GM19099 (cell line): Measurements from ENCODE around the gene TNFRSF8.
A peak's percentile ranks its signal among the peaks of the same experiment; 100 is the strongest.

Experiments
- POLR2A ChIP-seq: IDR thresholded peaks from 3 replicates; pipeline ENCODE4 v1.6.1; 2011; ENCODE audit warnings: low read depth; ENCODE audit not compliant: insufficient read length; ENCODE audit errors: extremely low read depth

TNFRSF8 gene

GRCh38 chr1:12032161-12032621 is 30.9 kb upstream of the TNFRSF8 start:
- no peak for TF ChIP-seq POLR2A

- TF ChIP-seq POLR2A, result no peak
These were observed 28.7 kb upstream of the TNFRSF8 start for GRCh38 chr1:12034381-12034801.

DNA sequence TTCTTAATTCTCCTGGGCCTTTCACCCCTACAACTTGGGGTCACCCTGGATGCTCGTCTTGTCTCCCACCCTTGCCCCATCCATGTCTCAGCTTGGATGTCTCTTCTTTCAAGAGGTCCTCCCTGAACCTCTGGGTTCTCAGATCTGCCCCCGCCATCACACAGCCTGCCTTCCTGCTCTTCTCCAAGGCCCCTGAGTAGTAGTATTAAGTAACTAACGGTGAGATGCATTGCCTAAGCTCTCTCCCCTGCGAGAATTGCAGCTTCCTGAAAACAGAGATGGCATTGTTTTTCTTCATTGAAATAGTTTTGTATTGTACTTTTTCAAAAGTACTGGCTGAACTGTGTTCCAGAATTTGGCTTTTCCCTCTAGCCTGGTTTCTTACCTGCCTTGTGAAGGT is 27.8 kb upstream of the TNFRSF8 start:
- no peak for TF ChIP-seq POLR2A

DNA sequence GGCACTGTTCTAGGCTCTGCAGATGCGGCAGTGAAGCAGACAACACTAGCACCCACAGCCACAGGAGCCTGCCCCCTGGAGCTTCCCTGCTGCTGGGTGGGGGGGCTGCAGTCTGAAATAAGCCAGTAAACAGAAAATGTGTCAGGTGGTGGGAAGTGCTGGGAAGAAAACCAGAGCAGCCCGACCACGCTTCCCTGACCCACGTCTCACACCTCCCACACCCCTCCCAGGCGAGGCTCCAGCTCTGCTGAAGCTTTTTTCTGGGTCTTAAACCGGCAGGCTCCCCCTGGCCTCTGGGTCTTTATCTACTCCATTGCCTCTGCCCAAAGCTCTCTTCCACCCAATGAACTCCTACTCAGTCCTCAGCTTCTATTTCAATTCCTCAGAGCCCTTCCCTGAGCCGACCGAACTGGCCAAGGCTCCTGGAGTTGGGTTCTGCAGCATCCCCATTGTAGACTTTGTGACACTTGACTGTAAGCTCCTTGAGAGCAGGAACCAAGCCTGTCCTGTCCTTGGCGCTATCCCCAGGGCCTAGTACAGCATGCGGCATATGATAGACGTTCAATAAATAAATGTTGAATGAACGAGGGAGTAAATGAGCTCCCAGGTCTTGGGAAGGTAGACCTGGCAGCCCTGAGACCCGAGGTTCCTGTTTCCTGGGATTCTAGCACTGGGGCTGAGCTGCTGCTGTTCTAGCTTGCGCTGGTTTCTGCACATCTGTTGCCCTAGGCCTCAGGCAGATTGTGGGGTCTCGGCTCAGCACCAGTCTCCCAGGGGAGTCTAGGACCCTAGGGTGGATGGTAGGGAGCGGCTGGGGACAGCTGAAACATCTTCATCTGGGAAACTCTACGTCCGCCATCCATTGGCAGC is 25.4 kb upstream of the TNFRSF8 start:
- no peak for TF ChIP-seq POLR2A

- TF ChIP-seq POLR2A, result no peak
These were observed 24.5 kb upstream of the TNFRSF8 start for GRCh38 chr1:12038356-12039163.

GRCh38 chr1:12039164-12039525 is 24.0 kb upstream of the TNFRSF8 start:
- no peak for TF ChIP-seq POLR2A

DNA sequence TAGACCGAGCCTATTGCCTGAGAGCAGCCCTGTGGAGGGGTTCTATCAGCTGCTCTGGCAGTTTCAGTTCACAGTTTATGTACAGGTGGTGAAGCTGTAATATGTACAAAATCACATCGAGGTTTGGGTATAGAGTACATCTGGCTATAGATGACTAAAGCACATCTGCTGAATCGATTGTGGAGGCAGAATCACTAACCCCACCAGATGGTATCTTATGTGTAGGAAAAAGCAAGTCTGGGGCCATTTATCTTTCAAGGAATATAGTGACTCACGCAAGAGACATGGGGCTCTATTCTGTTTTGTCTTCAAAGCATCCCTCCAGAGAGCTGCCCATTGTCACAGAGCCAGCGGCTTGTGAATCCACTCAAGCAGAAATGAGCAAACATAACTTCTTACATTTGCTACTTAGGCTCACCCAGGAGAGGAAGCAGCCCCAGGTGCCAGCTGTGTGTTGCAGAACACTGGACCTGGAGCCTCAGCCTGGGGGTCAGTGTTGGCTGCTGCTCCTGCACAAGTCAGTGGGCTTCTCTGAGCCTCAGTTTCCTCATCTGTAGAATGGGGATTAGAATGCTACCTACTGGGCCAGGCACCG is 22.5 kb upstream of the TNFRSF8 start:
- TF ChIP-seq POLR2A, result no peak

DNA sequence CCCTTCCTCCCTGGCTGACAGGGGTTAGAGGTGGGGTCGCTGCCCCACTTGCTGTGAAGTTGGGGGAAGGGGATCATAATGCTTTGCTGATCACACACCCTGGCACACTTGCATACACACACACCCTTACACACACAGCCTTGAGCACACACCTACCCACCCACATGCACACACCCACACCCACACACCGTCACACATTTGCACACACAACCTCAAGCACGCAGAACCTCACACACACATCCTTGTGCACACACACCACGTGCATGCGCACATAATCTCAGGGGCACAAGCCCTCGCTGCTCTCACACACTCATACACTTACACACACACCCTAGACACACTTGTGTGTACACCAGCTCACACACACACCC is 16.4 kb upstream of the TNFRSF8 start:
- no peak for TF ChIP-seq POLR2A

- peak; percentile 5 for TF ChIP-seq POLR2A
These were observed 15.8 kb upstream of the TNFRSF8 start for GRCh38 chr1:12047120-12047876.

DNA sequence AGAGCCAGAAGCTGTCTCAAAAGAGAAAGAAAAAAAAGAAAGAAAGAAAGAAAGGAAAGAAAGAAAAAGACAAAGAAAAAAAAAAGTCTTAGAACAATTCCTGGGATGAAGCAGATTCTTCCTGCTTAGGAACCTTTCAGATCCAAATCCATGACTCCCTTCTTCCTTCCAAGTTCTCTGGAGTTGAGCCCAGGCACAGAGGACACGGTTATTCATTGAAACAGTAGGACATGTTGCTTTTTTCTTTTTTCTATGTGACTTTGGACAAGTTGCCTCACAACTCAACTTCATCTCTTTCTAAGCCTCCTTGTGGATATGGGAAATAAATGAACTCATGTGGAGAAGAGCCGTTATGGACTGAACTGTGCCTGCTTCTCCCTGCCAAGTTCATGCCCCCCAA is 14.7 kb upstream of the TNFRSF8 start:
- no peak for TF ChIP-seq POLR2A

DNA sequence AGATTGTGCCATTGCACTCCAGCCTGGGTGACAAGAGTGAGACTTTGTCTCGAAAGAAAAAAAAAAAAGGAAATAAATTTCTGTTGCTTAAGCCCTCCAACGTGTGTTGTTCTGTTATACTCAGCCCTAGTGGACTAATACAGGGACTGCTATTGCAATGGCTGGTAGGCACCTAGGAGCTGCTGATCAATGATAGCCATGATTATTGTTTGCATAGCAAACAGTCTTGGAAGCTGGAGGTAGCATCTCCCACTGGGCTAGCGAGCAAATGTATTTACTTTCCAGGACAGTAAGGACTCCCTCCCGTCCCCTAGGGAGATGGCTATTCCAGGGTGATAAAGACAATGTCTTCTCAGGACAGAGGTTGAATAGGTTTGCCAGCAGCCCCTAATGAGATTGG is 13.5 kb upstream of the TNFRSF8 start:
- TF ChIP-seq POLR2A, result no peak

DNA sequence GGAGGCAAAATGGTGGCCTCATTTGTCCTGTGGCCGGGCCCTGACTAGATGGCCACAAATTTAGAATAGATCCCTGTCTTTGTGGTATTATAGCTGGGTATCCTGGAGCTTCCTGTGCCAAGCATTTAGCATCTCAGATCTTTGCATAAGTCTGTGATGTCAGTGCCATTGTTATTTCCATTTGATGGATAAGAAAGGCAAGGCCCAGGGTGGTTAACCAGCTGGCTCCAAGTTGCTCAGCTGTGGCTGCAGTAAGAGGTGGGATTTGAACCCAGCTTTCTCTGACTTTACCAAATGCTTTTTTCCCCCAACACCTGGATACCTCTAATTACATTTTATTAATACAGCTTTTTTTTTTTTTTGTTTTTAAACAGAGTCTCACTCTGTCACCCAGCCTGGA is 11.7 kb upstream of the TNFRSF8 start:
- no peak for TF ChIP-seq POLR2A

GRCh38 chr1:12052008-12052573 is 11.0 kb upstream of the TNFRSF8 start:
- TF ChIP-seq POLR2A, result no peak

DNA sequence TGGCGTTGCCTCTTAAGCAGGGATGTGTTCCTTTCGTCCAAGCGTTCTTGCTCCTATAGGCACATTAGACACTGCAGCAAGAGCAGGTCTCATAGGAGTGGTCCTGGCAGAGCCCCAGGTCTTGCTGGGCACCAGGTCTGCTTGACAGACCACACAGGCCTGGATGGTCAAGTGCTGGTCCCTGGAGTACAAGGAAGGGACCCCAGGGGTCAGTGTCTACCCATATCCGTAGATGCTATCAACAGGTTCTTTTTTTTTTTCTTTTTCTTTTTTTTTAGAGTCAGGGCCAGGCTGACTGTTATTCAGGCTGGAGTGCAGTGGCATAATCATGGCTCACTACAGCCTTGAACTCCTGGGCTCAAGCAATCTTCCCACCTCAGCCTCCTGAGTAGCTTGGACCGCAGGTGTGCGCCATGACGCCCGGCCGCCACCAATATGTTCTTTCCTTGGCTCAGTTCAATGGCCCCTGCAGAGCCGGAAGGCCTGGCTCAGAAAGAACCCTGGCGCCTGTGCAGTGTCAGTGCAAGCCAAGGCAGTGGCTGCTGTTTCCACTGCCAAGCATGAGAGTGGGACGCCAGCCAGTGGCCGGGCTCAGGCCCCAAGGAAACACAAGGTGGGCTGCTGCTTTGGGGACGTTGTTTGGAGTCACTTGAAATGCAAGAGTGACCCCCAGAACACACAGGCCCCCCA is 10.0 kb upstream of the TNFRSF8 start:
- TF ChIP-seq POLR2A, result no peak
